GM23338 (cell line): Measurements from ENCODE around the gene PHLDB2. TPM values are rescaled to one million over a fixed set of nuclear protein-coding genes. Genes with fewer than 3 reads are reported as not detected.

Experiments
- ATAC-seq: fragments of 200-7000 bp; cut with Tn5 transposase; 3 replicates; pipeline ENCODE4 v1.9.1; 2020
- DNase-seq: peaks from one replicate; pipeline ENCODE4 v3.0.0-alpha.2; 2015; ENCODE audit warnings: low spot score
- H2AFZ ChIP-seq: fragments of 200-600 bp; sonication (generic); 2 replicates; pipeline ENCODE4 v1.8.0; 2016; ENCODE audit warnings: antibody characterized with exemption, mild to moderate bottlenecking, moderate library complexity
- H3F3A ChIP-seq: fragments of 200-600 bp; sonication (generic); replicated peaks from 2 replicates; pipeline ENCODE4 v1.8.0; 2017; ENCODE audit warnings: antibody characterized with exemption, mixed run types, low read depth
- H3K27ac ChIP-seq: fragments of 200-600 bp; sonication (generic); 2 replicates; pipeline ENCODE4 v1.6.1; 2016; ENCODE audit warnings: low read depth
- H3K27me3 ChIP-seq: fragments of 200-600 bp; sonication (generic); 2 replicates; pipeline ENCODE4 v1.8.0; 2016; ENCODE audit warnings: mild to moderate bottlenecking, mixed run types, moderate library complexity; ENCODE audit not compliant: insufficient read depth
- H3K36me3 ChIP-seq: fragments of 200-600 bp; sonication (generic); 2 replicates; pipeline ENCODE4 v1.8.0; 2016; ENCODE audit warnings: mild to moderate bottlenecking; ENCODE audit not compliant: insufficient read depth
- H3K4me1 ChIP-seq: fragments of 200-600 bp; sonication (generic); 2 replicates; pipeline ENCODE4 v1.8.0; 2016; ENCODE audit warnings: mild to moderate bottlenecking, moderate library complexity; ENCODE audit not compliant: insufficient read depth
- H3K4me2 ChIP-seq: fragments of 200-600 bp; sonication (generic); 2 replicates; pipeline ENCODE4 v1.7.1; 2017; ENCODE audit warnings: mixed run types
- H3K4me3 ChIP-seq: fragments of 200-600 bp; sonication (generic); 2 replicates; pipeline ENCODE4 v1.6.1; 2016; ENCODE audit warnings: mixed run types
- H3K79me2 ChIP-seq: fragments of 200-600 bp; sonication (generic); replicated peaks from 2 replicates; pipeline ENCODE4 v1.8.0; 2017; ENCODE audit warnings: mild to moderate bottlenecking; ENCODE audit not compliant: insufficient read depth
- H3K9me2 ChIP-seq: fragments of 200-600 bp; sonication (generic); 2 replicates; pipeline ENCODE4 v1.8.0; 2017; ENCODE audit not compliant: insufficient read depth
- H4K20me1 ChIP-seq: fragments of 200-600 bp; sonication (generic); replicated peaks from 2 replicates; pipeline ENCODE4 v1.8.0; 2017; ENCODE audit warnings: mild to moderate bottlenecking; ENCODE audit not compliant: insufficient read depth
- H3K27ac Mint-ChIP-seq: 2 replicates; pipeline ENCODE4 v1.8.0; 2020; ENCODE audit warnings: inconsistent platforms, mild to moderate bottlenecking, moderate library complexity, mixed read lengths
- H3K27me3 Mint-ChIP-seq: 3 replicates; pipeline ENCODE4 v1.8.0; 2022; ENCODE audit warnings: low read depth, mild to moderate bottlenecking, moderate library complexity, mixed read lengths, inconsistent platforms; ENCODE audit not compliant: insufficient read depth, poor library complexity
- H3K36me3 Mint-ChIP-seq: 3 replicates; pipeline ENCODE4 v1.8.0; 2021; ENCODE audit warnings: low read depth, mild to moderate bottlenecking, inconsistent platforms, moderate library complexity, mixed read lengths
- H3K4me1 Mint-ChIP-seq: 3 replicates; pipeline ENCODE4 v1.8.0; 2020; ENCODE audit warnings: mild to moderate bottlenecking, inconsistent platforms, mixed read lengths
- H3K4me3 Mint-ChIP-seq: 3 replicates; pipeline ENCODE4 v1.8.0; 2021; ENCODE audit warnings: moderate library complexity, mild to moderate bottlenecking, inconsistent platforms, mixed read lengths
- H3K9me3 Mint-ChIP-seq: 3 replicates; pipeline ENCODE4 v1.8.0; 2020; ENCODE audit warnings: moderate library complexity, mild to moderate bottlenecking, inconsistent platforms, mixed read lengths
- CREB1 ChIP-seq: fragments of 250-450 bp; sonication (Bioruptor Pico); IDR thresholded peaks from 2 replicates; pipeline ENCODE4 v1.5.0; 2020; ENCODE audit warnings: low read depth, mild to moderate bottlenecking, moderate library complexity
- EZH2 ChIP-seq: fragments of 200-600 bp; sonication (generic); IDR thresholded peaks from one replicate; pipeline ENCODE4 v1.8.0; 2017; ENCODE audit warnings: antibody characterized with exemption, mild to moderate bottlenecking, low read depth; ENCODE audit not compliant: unreplicated experiment
- EZH2phosphoT487 ChIP-seq: fragments of 200-600 bp; sonication (generic); IDR thresholded peaks from one replicate; pipeline ENCODE4 v1.8.1; 2018; ENCODE audit warnings: antibody characterized with exemption; ENCODE audit not compliant: unreplicated experiment
- JUNB ChIP-seq: IDR thresholded peaks from one replicate; pipeline ENCODE4 v1.6.1; 2016; ENCODE audit warnings: antibody characterized with exemption; ENCODE audit not compliant: unreplicated experiment
- NANOG ChIP-seq: IDR thresholded peaks from 2 replicates; pipeline ENCODE4 v1.6.1; 2016; ENCODE audit warnings: antibody characterized with exemption, borderline replicate concordance
- POLR2AphosphoS5 ChIP-seq: IDR thresholded peaks from 2 replicates; pipeline ENCODE4 v1.6.1; 2016; ENCODE audit warnings: antibody characterized with exemption, low read depth
- ZNF114 ChIP-seq: fragments of 250-450 bp; sonication (Bioruptor Pico); IDR thresholded peaks from 2 replicates; pipeline ENCODE4 v1.5.0; 2020; ENCODE audit warnings: mild to moderate bottlenecking, moderate library complexity
- ZNF331 ChIP-seq: fragments of 250-450 bp; sonication (Bioruptor Pico); IDR thresholded peaks from 2 replicates; pipeline ENCODE4 v1.5.0; 2020; ENCODE audit warnings: low read depth, mild to moderate bottlenecking, moderate library complexity
- ZNF462 ChIP-seq: fragments of 250-450 bp; sonication (Bioruptor Pico); IDR thresholded peaks from 2 replicates; pipeline ENCODE4 v1.5.0; 2020; ENCODE audit warnings: mild to moderate bottlenecking, moderate library complexity
- polyA plus RNA-seq: library from polyadenylated mRNA; unstranded; fragments of >200 nt; fragmentation: Nextera tagmentation; extraction: Ambion mirVana; gene quantifications from 2 replicates; pipeline ENCODE4 v1.2.1, GENCODE V29; 2016
- total RNA-seq: library from RNA; depleted of rRNA; stranded (reverse); fragments of >200 nt; shearing (Covaris generic); gene quantifications from 2 replicates; pipeline ENCODE4 v1.2.3, GENCODE V29; 2014
- TF ChIP-seq, protein P1 (sequence below), 2 experiments: fragments of 200-600 bp in 1 of 2; sonication (generic) in 1 of 2; conservative IDR thresholded peaks; 2 replicates each; pipeline versions ENCODE4 v1.5.1 to v1.6.1; 2016 to 2017; ENCODE audit warnings: antibody characterized with exemption in 2 of 2, low read depth in 2 of 2, mild to moderate bottlenecking in 2 of 2, moderate library complexity in 1 of 2
- TF ChIP-seq, protein P2 (sequence below): IDR thresholded peaks from one replicate; pipeline ENCODE4 v1.6.1; 2018; ENCODE audit warnings: antibody characterized with exemption; ENCODE audit not compliant: unreplicated experiment

PHLDB2 gene
- total and polyA plus RNA-seq, 2 experiments from 2014 or later: 19.5 to 33.7 TPM

DNA sequence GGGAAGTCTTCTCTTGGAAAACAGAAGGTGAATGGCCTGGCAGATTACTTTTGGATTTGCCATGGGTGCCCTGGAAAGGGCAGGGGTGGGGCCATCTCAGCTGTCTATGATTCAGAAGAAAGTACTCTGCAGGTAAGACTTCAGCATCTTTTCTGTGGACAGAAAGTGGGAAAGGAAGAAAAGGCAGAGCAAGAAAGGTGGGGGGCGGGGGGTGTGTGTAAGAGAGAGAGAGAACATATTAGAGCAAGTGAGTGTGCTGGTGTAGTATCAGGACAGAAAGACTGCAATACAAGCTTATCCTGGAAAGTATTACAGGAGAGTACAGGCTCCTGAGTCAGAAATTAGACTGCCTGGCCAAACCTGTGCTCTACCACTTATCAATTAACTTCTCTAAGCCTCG is 145.1 kb downstream of the PHLDB2 start (continued):
- TF ChIP-seq ZNF462 (no peak), POLR2AphosphoS5 (no peak), CREB1 (CRISPR knock-in tag) (no peak), EZH2phosphoT487 (no peak)
- TF ChIP-seq, protein P1, sequence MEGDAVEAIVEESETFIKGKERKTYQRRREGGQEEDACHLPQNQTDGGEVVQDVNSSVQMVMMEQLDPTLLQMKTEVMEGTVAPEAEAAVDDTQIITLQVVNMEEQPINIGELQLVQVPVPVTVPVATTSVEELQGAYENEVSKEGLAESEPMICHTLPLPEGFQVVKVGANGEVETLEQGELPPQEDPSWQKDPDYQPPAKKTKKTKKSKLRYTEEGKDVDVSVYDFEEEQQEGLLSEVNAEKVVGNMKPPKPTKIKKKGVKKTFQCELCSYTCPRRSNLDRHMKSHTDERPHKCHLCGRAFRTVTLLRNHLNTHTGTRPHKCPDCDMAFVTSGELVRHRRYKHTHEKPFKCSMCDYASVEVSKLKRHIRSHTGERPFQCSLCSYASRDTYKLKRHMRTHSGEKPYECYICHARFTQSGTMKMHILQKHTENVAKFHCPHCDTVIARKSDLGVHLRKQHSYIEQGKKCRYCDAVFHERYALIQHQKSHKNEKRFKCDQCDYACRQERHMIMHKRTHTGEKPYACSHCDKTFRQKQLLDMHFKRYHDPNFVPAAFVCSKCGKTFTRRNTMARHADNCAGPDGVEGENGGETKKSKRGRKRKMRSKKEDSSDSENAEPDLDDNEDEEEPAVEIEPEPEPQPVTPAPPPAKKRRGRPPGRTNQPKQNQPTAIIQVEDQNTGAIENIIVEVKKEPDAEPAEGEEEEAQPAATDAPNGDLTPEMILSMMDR (conservative IDR thresholded peaks at IDR 0.05; ENCODE audit: low read depth in 2 of 2): no peak

DNA sequence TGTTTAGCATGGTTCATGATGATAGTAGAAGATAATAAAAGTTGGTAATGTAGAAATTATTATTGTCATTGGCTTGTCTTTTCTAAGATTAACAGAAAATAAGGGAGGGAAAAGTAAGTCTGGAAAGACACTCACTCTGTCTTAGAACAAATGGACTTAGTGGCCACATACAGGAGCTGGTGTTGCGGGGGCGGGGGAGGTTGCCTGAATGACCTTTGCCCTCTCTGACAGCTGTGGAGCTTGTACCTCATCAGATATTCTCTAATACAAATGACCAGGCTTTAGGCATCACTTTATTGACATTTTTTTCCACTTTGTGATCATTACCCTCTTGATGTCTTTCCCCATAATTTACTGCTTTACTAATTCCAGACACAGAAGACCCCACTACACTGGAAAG is 145.6 kb downstream of the PHLDB2 start:
- peaks cover 19% of the 10 kb centered on the region for H3K27me3 Mint-ChIP-seq
- Histone ChIP-seq H3K27ac (no peak overlapping the region), H2AFZ (no peak overlapping the region), H3K4me2 (no peak overlapping the region), H4K20me1 (no peaks in the 10 kb centered on the region; the same call in 1 of the 2 replicates), H3K4me1 (peaks cover 18% of the 10 kb centered on the region), H3F3A (no peaks in the 10 kb centered on the region), H3K36me3 (peaks cover 5% of the 10 kb centered on the region; the same call in 1 of the 2 replicates), H3K79me2 (no peaks in the 10 kb centered on the region), H3K9me2 (no peaks in the 10 kb centered on the region), H3K27me3 (peaks cover 7% of the 10 kb centered on the region), H3K4me3 (no peak overlapping the region)
- H3K36me3 Mint-ChIP-seq: peaks cover 18% of the 10 kb centered on the region; the same call in 2 of the 3 replicates
- DNase-seq: no peak
- H3K27ac Mint-ChIP-seq: no peak overlapping the region
- no peak for ATAC-seq
- H3K9me3 Mint-ChIP-seq: no peaks in the 10 kb centered on the region
- H3K4me1 Mint-ChIP-seq: peaks cover 20% of the 10 kb centered on the region
- H3K4me3 Mint-ChIP-seq: no peak overlapping the region
- no peak for TF ChIP-seq NANOG
- TF ChIP-seq ZNF331 (CRISPR knock-in tag): no peak
- TF ChIP-seq, protein P1 (conservative IDR thresholded peaks at IDR 0.05; ENCODE audit: low read depth in 2 of 2): no peak
- TF ChIP-seq ZNF114 (CRISPR knock-in tag): no peak
- no peak for TF ChIP-seq JUNB
- TF ChIP-seq EZH2: no peak
- no peak for TF ChIP-seq EZH2phosphoT487
- no peak for TF ChIP-seq POLR2AphosphoS5
- TF ChIP-seq, protein P2, sequence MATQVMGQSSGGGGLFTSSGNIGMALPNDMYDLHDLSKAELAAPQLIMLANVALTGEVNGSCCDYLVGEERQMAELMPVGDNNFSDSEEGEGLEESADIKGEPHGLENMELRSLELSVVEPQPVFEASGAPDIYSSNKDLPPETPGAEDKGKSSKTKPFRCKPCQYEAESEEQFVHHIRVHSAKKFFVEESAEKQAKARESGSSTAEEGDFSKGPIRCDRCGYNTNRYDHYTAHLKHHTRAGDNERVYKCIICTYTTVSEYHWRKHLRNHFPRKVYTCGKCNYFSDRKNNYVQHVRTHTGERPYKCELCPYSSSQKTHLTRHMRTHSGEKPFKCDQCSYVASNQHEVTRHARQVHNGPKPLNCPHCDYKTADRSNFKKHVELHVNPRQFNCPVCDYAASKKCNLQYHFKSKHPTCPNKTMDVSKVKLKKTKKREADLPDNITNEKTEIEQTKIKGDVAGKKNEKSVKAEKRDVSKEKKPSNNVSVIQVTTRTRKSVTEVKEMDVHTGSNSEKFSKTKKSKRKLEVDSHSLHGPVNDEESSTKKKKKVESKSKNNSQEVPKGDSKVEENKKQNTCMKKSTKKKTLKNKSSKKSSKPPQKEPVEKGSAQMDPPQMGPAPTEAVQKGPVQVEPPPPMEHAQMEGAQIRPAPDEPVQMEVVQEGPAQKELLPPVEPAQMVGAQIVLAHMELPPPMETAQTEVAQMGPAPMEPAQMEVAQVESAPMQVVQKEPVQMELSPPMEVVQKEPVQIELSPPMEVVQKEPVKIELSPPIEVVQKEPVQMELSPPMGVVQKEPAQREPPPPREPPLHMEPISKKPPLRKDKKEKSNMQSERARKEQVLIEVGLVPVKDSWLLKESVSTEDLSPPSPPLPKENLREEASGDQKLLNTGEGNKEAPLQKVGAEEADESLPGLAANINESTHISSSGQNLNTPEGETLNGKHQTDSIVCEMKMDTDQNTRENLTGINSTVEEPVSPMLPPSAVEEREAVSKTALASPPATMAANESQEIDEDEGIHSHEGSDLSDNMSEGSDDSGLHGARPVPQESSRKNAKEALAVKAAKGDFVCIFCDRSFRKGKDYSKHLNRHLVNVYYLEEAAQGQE: no peak
